DND-41 (cell line): ENCODE results near the gene PTPRN2.

ENCODE experiments used
- EZH2 ChIP-seq: IDR thresholded peaks from 3 replicates; pipeline ENCODE4 v1.6.1; 2012; ENCODE audit warnings: borderline replicate concordance, low read depth, mild to moderate bottlenecking, moderate library complexity, low read length, inconsistent platforms; ENCODE audit not compliant: severe bottlenecking
- TF ChIP-seq, protein P1 (sequence below): IDR thresholded peaks from 2 replicates; pipeline ENCODE4 v1.5.1; 2012; ENCODE audit warnings: borderline replicate concordance, low read length, moderate library complexity, mild to moderate bottlenecking; ENCODE audit not compliant: poor library complexity, severe bottlenecking; ENCODE audit errors: extremely low read depth

DNA sequence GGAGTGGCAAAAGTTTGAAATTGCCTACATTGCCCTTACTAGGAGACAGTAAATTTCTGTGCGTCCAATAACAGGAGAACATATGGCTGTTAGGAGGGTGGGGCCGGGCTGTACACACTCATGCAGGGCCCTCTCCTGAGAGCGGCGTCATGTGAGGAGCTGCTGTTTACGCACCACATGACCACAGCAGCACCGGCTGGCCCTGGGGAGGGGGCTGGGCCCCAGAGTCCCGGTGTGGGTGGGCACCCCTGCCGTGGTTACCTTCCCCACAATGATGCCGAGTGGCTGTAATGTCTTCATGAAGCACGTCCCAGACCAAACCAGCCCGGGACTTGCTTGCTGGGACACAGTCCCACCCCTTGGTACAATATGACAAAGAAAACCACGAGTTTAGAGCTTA is 942.1 kb downstream of the PTPRN2 start:
- TF ChIP-seq, protein P1, sequence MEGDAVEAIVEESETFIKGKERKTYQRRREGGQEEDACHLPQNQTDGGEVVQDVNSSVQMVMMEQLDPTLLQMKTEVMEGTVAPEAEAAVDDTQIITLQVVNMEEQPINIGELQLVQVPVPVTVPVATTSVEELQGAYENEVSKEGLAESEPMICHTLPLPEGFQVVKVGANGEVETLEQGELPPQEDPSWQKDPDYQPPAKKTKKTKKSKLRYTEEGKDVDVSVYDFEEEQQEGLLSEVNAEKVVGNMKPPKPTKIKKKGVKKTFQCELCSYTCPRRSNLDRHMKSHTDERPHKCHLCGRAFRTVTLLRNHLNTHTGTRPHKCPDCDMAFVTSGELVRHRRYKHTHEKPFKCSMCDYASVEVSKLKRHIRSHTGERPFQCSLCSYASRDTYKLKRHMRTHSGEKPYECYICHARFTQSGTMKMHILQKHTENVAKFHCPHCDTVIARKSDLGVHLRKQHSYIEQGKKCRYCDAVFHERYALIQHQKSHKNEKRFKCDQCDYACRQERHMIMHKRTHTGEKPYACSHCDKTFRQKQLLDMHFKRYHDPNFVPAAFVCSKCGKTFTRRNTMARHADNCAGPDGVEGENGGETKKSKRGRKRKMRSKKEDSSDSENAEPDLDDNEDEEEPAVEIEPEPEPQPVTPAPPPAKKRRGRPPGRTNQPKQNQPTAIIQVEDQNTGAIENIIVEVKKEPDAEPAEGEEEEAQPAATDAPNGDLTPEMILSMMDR: no peak
- no peak for TF ChIP-seq EZH2
